H1 (cell line): ENCODE results near the gene INPP5B. TPM values are rescaled to one million over a fixed set of nuclear protein-coding genes. Genes with fewer than 3 reads are reported as not detected.

Experiments used
- CTCF ChIA-PET: fragments of 300-600 bp; sonication (Branson Sonifier 250); formaldehyde crosslinking; loops from one replicate; lab custom pipeline; 2021; ENCODE audit not compliant: partially characterized antibody; lab: Charles Lee
- POLR2A ChIA-PET: fragments of 300-600 bp; sonication (Branson Sonifier 250); formaldehyde crosslinking; loops from one replicate; lab custom pipeline; 2021; ENCODE audit warnings: inconsistent platforms; ENCODE audit not compliant: partially characterized antibody; lab: Charles Lee
- DNase-seq, 2 experiments: peaks; one replicate each; pipeline versions ENCODE4 v3.0.0 to v3.0.0-alpha.2; 2010 to 2022; ENCODE audit warnings: low spot score in 2 of 2, low read depth in 1 of 2, mixed read lengths in 1 of 2
- FAIRE-seq: peaks from 2 replicates; lab custom pipeline; 2011; peaks lifted over from hg19 to GRCh38; lab: Jason Lieb, UNC
- H2AFZ ChIP-seq: 2 replicates; pipeline ENCODE4 v1.8.1; 2012; ENCODE audit warnings: low read length, inconsistent platforms
- H2AK5ac ChIP-seq: 2 replicates; pipeline ENCODE4 v1.6.1; 2013; ENCODE audit warnings: low read depth, low read length
- H2BK120ac ChIP-seq: replicated peaks from 2 replicates; pipeline ENCODE3; 2013; ENCODE audit warnings: low read depth, low read length, inconsistent platforms
- H2BK12ac ChIP-seq: 2 replicates; pipeline ENCODE4 v1.6.1; 2013; ENCODE audit warnings: low read depth, low read length
- H2BK15ac ChIP-seq: 2 replicates; pipeline ENCODE4 v1.6.1; 2013; ENCODE audit warnings: low read length
- H2BK20ac ChIP-seq: 2 replicates; pipeline ENCODE4 v1.6.1; 2013; ENCODE audit warnings: low read length
- H2BK5ac ChIP-seq: 2 replicates; pipeline ENCODE4 v1.6.1; 2013; ENCODE audit warnings: low read depth, low read length
- H3K14ac ChIP-seq: 2 replicates; pipeline ENCODE4 v1.6.1; 2013; ENCODE audit warnings: inconsistent platforms; ENCODE audit not compliant: insufficient read length
- H3K18ac ChIP-seq: 2 replicates; pipeline ENCODE4 v1.6.1; 2013; ENCODE audit warnings: low read length; ENCODE audit errors: extremely low read depth
- H3K23ac ChIP-seq: 2 replicates; pipeline ENCODE4 v1.6.1; 2013; ENCODE audit warnings: inconsistent platforms; ENCODE audit not compliant: insufficient read length
- H3K23me2 ChIP-seq: 2 replicates; pipeline ENCODE4 v1.6.1; 2013; ENCODE audit warnings: low read depth, low read length
- H3K27ac ChIP-seq: 2 replicates; pipeline ENCODE4 v1.6.1; 2011; ENCODE audit warnings: low read depth, low read length, inconsistent platforms
- H3K27me3 ChIP-seq, 4 experiments: replicated peaks in 1 of 4; 1 replicate in 1 of 4; 2 replicates in 3 of 4; pipeline versions ENCODE4 v1.6.1 to v1.8.1; 2011 to 2013; ENCODE audit warnings: low read length in 3 of 4, mild to moderate bottlenecking in 3 of 4, inconsistent platforms in 2 of 4, mixed read lengths in 2 of 4, moderate library complexity in 1 of 4; ENCODE audit not compliant: control insufficient read depth in 3 of 4, insufficient read depth in 3 of 4; ENCODE audit errors: extremely low read depth in 1 of 4
- H3K36me3 ChIP-seq, 4 experiments: 2 replicates each; pipeline versions ENCODE4 v1.6.1 to v1.8.1; 2011 to 2013; ENCODE audit warnings: mild to moderate bottlenecking in 4 of 4, low read length in 3 of 4, moderate library complexity in 2 of 4, control low read depth in 1 of 4, inconsistent platforms in 1 of 4; ENCODE audit not compliant: insufficient read depth in 4 of 4, control insufficient read depth in 2 of 4
- H3K4ac ChIP-seq: replicated peaks from 2 replicates; pipeline ENCODE3; 2013; ENCODE audit warnings: low read length, low read depth, mixed read lengths, inconsistent platforms; ENCODE audit not compliant: insufficient read length
- H3K4me1 ChIP-seq, 4 experiments: replicated peaks in 1 of 4; 1 replicate in 1 of 4; 2 replicates in 3 of 4; pipeline versions ENCODE4 v1.6.1 to v1.8.1; 2011 to 2013; ENCODE audit warnings: low read length in 3 of 4, inconsistent platforms in 2 of 4, mixed read lengths in 1 of 4; ENCODE audit not compliant: insufficient read depth in 4 of 4, control insufficient read depth in 3 of 4
- H3K4me2 ChIP-seq, 2 experiments: 2 replicates each; pipeline versions ENCODE4 v1.6.1 to v1.8.1; 2011 to 2013; ENCODE audit warnings: low read depth in 2 of 2, low read length in 2 of 2, control low read depth in 1 of 2, inconsistent platforms in 1 of 2, mild to moderate bottlenecking in 1 of 2; ENCODE audit not compliant: insufficient read depth in 1 of 2
- H3K4me3 ChIP-seq, 4 experiments: fragments of 200-600, 300-600 bp in 1 of 4; sonication (generic), shearing (Covaris generic), sonication (Bioruptor Twin) in 1 of 4; 2 replicates each; pipeline versions ENCODE4 v1.5.1 to v1.8.1; 2011 to 2016; ENCODE audit warnings: low read length in 4 of 4, low read depth in 3 of 4, control low read depth in 2 of 4, inconsistent platforms in 2 of 4, mild to moderate bottlenecking in 2 of 4, mixed read lengths in 1 of 4, moderate library complexity in 1 of 4; ENCODE audit not compliant: insufficient read depth in 2 of 4; ENCODE audit errors: extremely low read depth in 1 of 4
- H3K56ac ChIP-seq: replicated peaks from 2 replicates; pipeline ENCODE3; 2013; ENCODE audit warnings: low read depth, mild to moderate bottlenecking, mixed read lengths, low read length, inconsistent platforms; ENCODE audit not compliant: insufficient read length
- H3K79me1 ChIP-seq: 2 replicates; pipeline ENCODE4 v1.6.1; 2013; ENCODE audit warnings: low read depth, low read length, control low read depth
- H3K79me2 ChIP-seq, 2 experiments: 2 replicates each; pipeline versions ENCODE4 v1.6.1 to v1.8.1; 2012 to 2013; ENCODE audit warnings: low read length in 2 of 2, mild to moderate bottlenecking in 2 of 2, inconsistent platforms in 1 of 2; ENCODE audit not compliant: insufficient read depth in 2 of 2, control insufficient read depth in 1 of 2
- H3K9ac ChIP-seq, 4 experiments: replicated peaks in 1 of 4; 1 replicate in 1 of 4; 2 replicates in 3 of 4; pipeline versions ENCODE4 v1.6.1 to v1.8.1; 2011 to 2013; ENCODE audit warnings: low read depth in 3 of 4, low read length in 3 of 4, control low read depth in 2 of 4, mild to moderate bottlenecking in 2 of 4, moderate library complexity in 2 of 4, inconsistent platforms in 1 of 4; ENCODE audit errors: extremely low read depth in 1 of 4
- H3K9me3 ChIP-seq, 2 experiments: 2 replicates each; pipeline versions ENCODE4 v1.6.1 to v1.8.1; 2012 to 2013; ENCODE audit warnings: mild to moderate bottlenecking in 2 of 2, moderate library complexity in 2 of 2, control low read depth in 1 of 2, inconsistent platforms in 1 of 2, low read depth in 1 of 2, low read length in 1 of 2, mixed read lengths in 1 of 2; ENCODE audit not compliant: insufficient read depth in 2 of 2
- H4K20me1 ChIP-seq, 2 experiments: replicated peaks in 1 of 2; 2 replicates each; pipeline versions ENCODE3 to v1.8.1; 2011 to 2013; ENCODE audit warnings: inconsistent platforms in 2 of 2, low read length in 2 of 2, mild to moderate bottlenecking in 1 of 2; ENCODE audit not compliant: insufficient read depth in 2 of 2, control insufficient read depth in 1 of 2
- H4K5ac ChIP-seq: 2 replicates; pipeline ENCODE4 v1.6.1; 2013; ENCODE audit warnings: low read length, low read depth, mixed read lengths, inconsistent platforms; ENCODE audit not compliant: insufficient read length
- H4K8ac ChIP-seq: 2 replicates; pipeline ENCODE4 v1.8.0; 2013; ENCODE audit warnings: mild to moderate bottlenecking, moderate library complexity, low read length, inconsistent platforms; ENCODE audit not compliant: insufficient read depth; ENCODE audit errors: extremely low read depth
- H4K91ac ChIP-seq: replicated peaks from 2 replicates; pipeline ENCODE3; 2013; ENCODE audit warnings: low read length, mixed read lengths, inconsistent platforms; ENCODE audit not compliant: insufficient read length
- BACH1 ChIP-seq: IDR thresholded peaks from 2 replicates; pipeline ENCODE4 v1.6.1; 2012; ENCODE audit warnings: low read length, improper control_type of control experiment
- CHD1 ChIP-seq: IDR thresholded peaks from 2 replicates; pipeline ENCODE4 v1.6.1; 2012; ENCODE audit warnings: low read depth, low read length, improper control_type of control experiment
- CREB1 ChIP-seq: IDR thresholded peaks from 2 replicates; pipeline ENCODE4 v1.6.1; 2012; ENCODE audit warnings: inconsistent platforms
- GABPA ChIP-seq: IDR thresholded peaks from 2 replicates; pipeline ENCODE4 v1.6.1; 2011; ENCODE audit warnings: mild to moderate bottlenecking, low read length, moderate library complexity, borderline replicate concordance; ENCODE audit not compliant: insufficient read depth
- SIX5 ChIP-seq: IDR thresholded peaks from 2 replicates; pipeline ENCODE4 v1.6.1; 2011; ENCODE audit warnings: mild to moderate bottlenecking, low read depth, low read length
- TEAD4 ChIP-seq: IDR thresholded peaks from 2 replicates; pipeline ENCODE4 v1.6.1; 2012; ENCODE audit warnings: low read depth, low read length, inconsistent platforms, mixed read lengths
- WGBS, 2 experiments: shearing (Covaris generic) in 1 of 2; methylation state at CpG; one replicate each; pipeline versions ENCODE4 v1.1.6 to v1.1.7; 2013 to 2015; ENCODE audit warnings: low lambda C conversion rate in 2 of 2, mixed read lengths in 2 of 2, inconsistent platforms in 1 of 2, low coverage in 1 of 2, missing lambda C conversion rate in 1 of 2; ENCODE audit not compliant: insufficient replicate concordance in 2 of 2, insufficient coverage in 1 of 2, insufficient read length in 1 of 2; ENCODE audit errors: extremely low coverage in 1 of 2, missing lambda C conversion rate in 1 of 2; 5-methylcytosine and 5-hydroxymethylcytosine counted together
- polyA plus RNA-seq, 7 experiments: library from polyadenylated mRNA; depleted of rRNA in 3 of 7; stranded (reverse) in 5 of 7; unstranded in 2 of 7; fragments of >200 nt in 5 of 7; fragments of 200-250 nt in 2 of 7; gene quantifications; 1 replicate in 5 of 7; 2 replicates in 1 of 7; 4 replicates in 1 of 7; pipeline versions ENCODE4 v1.2.1 to v1.2.3, GENCODE V29; 2011 to 2013; ENCODE audit warnings: missing spikeins in 2 of 7, mixed read lengths in 2 of 7
- total RNA-seq: library from RNA; stranded (reverse); fragmentation: NEBNext Ultra II Directional; extraction: Animal tissue kit (Norgen Biotek cat#: 25700); gene quantifications from 2 replicates; pipeline ENCODE4 v1.2.1, GENCODE V29; 2021
- TF ChIP-seq, protein P1 (sequence below): IDR thresholded peaks from 2 replicates; pipeline ENCODE4 v1.6.1; 2012; ENCODE audit warnings: low read length, inconsistent platforms

The INPP5B gene
- total and polyA plus RNA-seq, 2 of the 8 experiments (the other 6 are each of a cell fraction or from before 2014, with no cell fraction given): 14.0 to 23.7 TPM

DNA sequence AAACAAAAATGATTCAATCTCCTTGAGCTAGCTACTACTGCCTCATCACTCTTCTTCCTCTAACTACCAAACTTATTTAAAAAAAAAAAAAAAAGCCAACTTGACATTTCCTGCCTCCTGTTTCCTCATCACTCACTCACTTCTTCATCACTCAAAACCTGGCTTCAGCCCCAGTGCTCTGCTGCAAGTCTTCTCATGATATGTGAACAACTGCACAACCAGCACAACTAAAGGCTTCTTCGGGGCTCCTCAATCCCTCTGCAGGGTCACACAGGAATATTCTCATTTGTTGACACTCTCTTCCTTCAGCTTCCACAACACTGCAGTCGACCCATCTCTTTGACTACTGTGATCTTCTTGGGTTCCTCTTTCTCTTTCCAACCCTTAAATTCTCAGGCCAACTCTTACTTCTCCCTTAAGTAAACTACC, 95.1 kb downstream of the INPP5B start:
- no peak overlapping the region for H3K56ac ChIP-seq
- H2BK120ac ChIP-seq: no peak overlapping the region
- peaks cover 0 to 6% of the 10 kb centered on the region in 2 experiments for H4K20me1 ChIP-seq
- H2AK5ac ChIP-seq: no peak overlapping the region
- no peak overlapping the region for H3K18ac ChIP-seq
- H2BK20ac ChIP-seq: no peak overlapping the region
- ChIA-PET POLR2A (interaction anchor here (0.9 kb wide), 1 partner anchor 45 kb away, joined by 3 read pairs; no protein-coding TSS in a partner anchor), CTCF (interaction anchor here (0.6 to 2.4 kb wide), 7 partner anchors 9 to 276 kb away, joined by 3 to 22 read pairs (median 4); partner anchors contain the start of gene MTF1)
- H3K4me1 ChIP-seq: no peaks in the 10 kb centered on the region
- H2BK15ac ChIP-seq: no peak overlapping the region
- no peak overlapping the region for H2BK5ac ChIP-seq
- no peak overlapping the region for H3K23ac ChIP-seq
- H2BK12ac ChIP-seq: no peak overlapping the region
- no peak for DNase-seq
- peaks cover 0 to 44% of the 10 kb centered on the region in 2 experiments; a peak in 2 of 4 replicates for H3K79me2 ChIP-seq
- H3K27me3 ChIP-seq: no peaks in the 10 kb centered on the region
- H3K9ac ChIP-seq: no peak overlapping the region
- H3K27ac ChIP-seq: no peak overlapping the region
- no peak overlapping the region for H4K91ac ChIP-seq
- WGBS, 2 experiments: 85% methylated on average over 2 of the region's 2 CpGs; no CpG with 5 or more reads in 1 of the 2 experiments
- no peak for FAIRE-seq
- no peaks in the 10 kb centered on the region for H3K23me2 ChIP-seq
- no peak overlapping the region for H2AFZ ChIP-seq
- no peak overlapping the region for H3K4me3 ChIP-seq
- H3K4me2 ChIP-seq: no peak overlapping the region
- no peaks in the 10 kb centered on the region for H3K9me3 ChIP-seq
- H4K5ac ChIP-seq: no peak overlapping the region
- peaks cover 11% of the 10 kb centered on the region for H3K79me1 ChIP-seq
- peaks cover 1 to 9% (median 2%) of the 10 kb centered on the region in 4 experiments; a peak in 4 of 8 replicates for H3K36me3 ChIP-seq
- H3K4ac ChIP-seq: no peak overlapping the region
- no peak overlapping the region for H3K14ac ChIP-seq
- no peak overlapping the region for H4K8ac ChIP-seq
- no peak for TF ChIP-seq GABPA
- TF ChIP-seq SIX5: no peak
- TF ChIP-seq BACH1: no peak
- no peak for TF ChIP-seq CHD1
- TF ChIP-seq, protein P1, sequence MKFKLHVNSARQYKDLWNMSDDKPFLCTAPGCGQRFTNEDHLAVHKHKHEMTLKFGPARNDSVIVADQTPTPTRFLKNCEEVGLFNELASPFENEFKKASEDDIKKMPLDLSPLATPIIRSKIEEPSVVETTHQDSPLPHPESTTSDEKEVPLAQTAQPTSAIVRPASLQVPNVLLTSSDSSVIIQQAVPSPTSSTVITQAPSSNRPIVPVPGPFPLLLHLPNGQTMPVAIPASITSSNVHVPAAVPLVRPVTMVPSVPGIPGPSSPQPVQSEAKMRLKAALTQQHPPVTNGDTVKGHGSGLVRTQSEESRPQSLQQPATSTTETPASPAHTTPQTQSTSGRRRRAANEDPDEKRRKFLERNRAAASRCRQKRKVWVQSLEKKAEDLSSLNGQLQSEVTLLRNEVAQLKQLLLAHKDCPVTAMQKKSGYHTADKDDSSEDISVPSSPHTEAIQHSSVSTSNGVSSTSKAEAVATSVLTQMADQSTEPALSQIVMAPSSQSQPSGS: no peak
- no peak for TF ChIP-seq CREB1
- no peak for TF ChIP-seq TEAD4
